HG03066 (cell line): ENCODE results near the gene SPRYD4.
"Not testable (repeated sequence)": the region's sequence is repeated elsewhere in the genome, so short reads cannot be mapped to it uniquely, and the experiment has no call there.

ENCODE experiments used
- ATAC-seq: cut with Tn5 transposase; IDR thresholded peaks from one replicate; pipeline ENCODE4 v1.9.1; 2021; ENCODE audit warnings: low read depth; ENCODE audit not compliant: unreplicated experiment

The SPRYD4 gene

DNA sequence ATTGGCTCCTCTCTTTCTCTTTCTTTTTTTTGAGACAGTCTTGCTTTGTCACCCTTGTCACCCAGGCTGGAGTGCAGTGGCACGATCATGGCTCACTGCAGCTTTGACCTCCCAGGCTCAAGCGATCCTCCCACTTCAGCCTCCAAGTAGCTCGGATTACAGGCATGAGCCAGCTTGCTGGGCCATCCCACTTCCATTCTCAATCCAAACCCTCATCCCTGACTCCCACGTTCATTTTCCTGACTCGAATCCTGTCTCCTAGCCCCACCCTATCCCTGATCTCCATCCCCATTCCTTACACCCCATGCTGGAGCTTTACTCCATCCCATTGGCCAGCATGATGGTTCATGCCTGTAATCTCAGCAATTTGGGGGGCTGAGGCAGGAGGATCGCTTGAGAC is 7.8 kb downstream of the SPRYD4 start:
- ATAC-seq, result no peak

DNA sequence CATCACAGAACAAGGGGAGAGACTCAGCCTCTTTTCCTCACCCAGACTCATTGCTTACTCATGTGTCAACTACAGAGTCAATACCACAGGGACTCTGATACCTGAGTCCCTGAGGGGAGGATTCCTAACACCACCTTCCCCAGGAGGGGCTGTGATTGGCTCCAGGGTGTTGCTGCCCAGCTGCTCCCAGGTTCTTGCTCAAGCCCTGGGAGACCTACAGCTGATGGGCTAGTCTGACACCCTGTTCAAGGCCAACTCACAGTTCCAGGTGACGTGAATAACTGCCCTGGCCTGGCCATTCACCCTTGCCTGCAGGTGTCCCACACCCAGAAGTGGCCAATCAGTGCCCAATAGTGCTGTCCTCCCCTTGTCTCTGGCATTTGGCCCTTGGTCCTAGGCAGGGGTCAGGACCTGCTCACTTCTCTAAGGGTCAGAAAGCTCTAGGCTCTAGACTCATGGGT is 8.6 kb downstream of the SPRYD4 start:
- ATAC-seq, result no peak

- no peak for ATAC-seq
These were observed 9.3 kb downstream of the SPRYD4 start for GRCh38 chr12:56477521-56478225.

GRCh38 chr12:56479625-56480024 is 11.2 kb downstream of the SPRYD4 start:
- no peak for ATAC-seq

DNA sequence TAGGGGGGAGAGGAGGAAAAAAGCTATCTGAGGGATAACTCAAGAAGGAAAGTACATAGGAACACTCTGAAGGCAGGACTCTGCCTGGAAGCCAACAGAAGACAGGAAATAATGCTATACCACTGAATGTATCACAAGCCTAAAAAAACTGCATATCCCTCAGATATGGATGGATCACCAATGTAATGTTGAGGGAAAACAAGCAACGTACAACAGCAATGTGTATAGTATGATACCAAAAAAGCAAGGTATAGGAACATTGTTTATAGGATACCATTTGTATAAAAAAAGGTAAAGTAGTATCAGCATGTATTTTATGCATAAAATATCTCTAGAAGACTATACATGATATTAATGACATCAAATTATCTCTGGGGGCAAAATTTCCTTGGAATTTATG is 16.2 kb downstream of the SPRYD4 start:
- ATAC-seq, result no peak

DNA sequence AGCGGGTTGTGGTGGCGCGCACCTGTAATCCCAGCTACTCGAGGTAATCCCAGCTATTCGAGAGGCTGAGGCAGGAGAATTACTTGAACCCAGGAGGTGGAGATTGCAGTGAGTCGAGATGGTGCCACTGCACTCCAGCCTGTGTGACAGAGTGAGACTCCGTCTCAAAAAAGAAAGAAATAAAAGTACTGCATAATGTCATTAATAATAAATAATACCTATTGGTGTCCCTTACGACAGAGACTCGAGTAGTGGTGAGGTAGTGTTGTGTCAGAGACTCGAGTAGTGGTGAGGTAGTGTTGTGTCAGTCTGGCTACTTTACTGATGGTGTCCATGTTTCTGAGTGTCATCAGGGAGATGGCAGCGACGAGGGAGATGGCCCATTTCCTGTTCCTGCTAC is 18.3 kb downstream of the SPRYD4 start:
- no peak for ATAC-seq

DNA sequence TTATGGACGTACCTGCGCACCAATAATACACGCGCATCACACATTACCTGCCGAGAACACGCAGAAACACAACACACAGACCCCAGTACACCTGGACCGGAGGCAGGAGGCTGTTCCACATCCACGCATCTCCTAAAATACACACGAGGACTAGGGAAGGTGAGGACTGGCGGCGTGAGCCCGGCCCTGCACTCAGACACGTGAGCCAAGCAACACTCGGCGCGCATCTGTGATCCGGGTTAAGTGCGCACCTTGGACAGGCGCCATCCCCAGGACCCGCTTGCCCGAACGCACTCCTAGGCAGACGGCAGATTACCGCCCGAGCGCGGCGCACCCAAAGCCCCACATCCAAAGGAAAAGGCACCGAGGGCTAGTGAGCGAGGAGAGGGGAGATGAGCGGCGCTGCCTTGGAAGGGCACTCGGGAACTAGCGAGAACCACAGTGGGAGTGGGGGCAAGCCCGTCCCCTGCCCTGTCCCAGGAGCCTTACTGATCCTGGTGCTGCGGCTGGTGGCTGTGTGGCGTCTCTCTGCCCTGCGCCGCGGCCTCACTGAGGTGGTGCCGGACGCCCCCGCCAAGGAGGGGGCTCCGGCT is 19.2 kb downstream of the SPRYD4 start:
- ATAC-seq, result no peak

DNA sequence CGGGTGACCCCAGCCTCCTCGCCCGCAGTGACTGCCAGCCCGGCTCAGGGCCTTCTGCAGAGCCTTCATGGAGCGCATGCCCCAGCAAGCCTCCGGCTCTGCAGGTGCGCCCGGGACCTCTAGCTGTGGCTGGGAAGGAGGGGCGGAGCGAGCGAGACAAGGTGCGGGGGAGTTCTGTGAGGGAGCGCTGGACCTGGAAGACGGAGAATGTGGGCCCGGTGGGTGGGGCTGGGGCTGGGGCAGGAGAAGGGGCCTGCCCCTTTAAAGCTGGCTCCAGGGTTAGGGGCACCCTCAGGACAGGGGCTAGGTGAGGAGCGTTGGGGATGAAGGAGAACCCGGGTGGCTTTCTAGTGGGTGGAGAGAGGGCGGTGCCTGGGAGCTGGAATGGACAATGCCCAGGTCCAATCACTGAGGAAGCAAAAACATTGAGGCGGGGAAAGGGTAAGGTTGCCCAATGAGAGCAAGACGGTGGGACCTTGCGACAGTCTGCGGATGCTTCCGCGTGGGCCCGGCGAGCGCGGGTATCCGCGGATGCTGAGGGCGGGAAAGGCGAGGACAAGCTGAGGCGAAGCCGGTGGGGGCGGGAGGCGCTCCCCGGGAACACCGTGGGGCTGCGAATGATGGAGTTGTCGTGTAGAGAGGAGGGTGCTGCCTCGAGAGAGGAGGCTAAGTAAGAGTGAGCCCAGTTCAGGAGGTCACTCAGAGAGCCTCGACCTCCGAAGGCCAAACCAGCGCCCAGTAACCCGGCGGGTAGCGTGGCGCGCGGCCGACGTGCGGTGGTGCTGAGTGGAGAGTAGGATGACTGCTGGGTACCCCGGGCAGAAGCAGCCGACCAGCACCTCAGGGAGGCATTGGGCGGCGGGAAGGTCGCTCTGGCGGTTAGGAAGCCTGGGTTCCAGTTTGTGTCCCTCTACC is 19.9 kb downstream of the SPRYD4 start, which contains the start of gene GLS2:
Gene GLS2, minus strand, starts transcription at position 121 of the 915 bp plus-strand sequence. Its CDS starts 43 bp downstream, at position 78.
- peak; percentile 93 for ATAC-seq

DNA sequence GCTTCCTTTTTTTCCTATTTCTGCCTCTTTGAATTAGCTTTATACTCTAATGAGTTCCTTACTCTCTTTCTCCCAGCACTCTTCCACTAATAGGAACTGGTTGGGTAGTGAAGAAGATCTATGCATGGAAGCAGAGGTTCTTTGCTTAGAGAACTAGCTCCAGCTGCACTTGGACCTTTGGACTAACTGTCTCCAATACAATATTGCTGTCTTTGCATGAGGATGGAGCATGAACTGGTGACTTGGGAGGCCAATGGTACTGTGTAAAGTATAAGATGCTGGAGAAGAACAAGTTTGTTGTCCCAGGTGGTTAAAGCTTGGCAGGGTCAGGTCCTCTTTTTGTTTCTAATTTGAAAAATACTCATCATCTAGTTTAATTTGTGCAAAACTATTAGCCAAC is 22.0 kb downstream of the SPRYD4 start:
- ATAC-seq, result no peak

- not testable (repeated sequence) for ATAC-seq
These were observed 25.2 kb downstream of the SPRYD4 start for GRCh38 chr12:56493409-56494105.

GRCh38 chr12:56494106-56494415 is 25.7 kb downstream of the SPRYD4 start:
- ATAC-seq, result not testable (repeated sequence)

GRCh38 chr12:56494481-56494880 is 26.1 kb downstream of the SPRYD4 start:
- not testable (repeated sequence) for ATAC-seq

GRCh38 chr12:56496704-56497103 is 28.3 kb downstream of the SPRYD4 start:
- ATAC-seq, result not testable (repeated sequence)

DNA sequence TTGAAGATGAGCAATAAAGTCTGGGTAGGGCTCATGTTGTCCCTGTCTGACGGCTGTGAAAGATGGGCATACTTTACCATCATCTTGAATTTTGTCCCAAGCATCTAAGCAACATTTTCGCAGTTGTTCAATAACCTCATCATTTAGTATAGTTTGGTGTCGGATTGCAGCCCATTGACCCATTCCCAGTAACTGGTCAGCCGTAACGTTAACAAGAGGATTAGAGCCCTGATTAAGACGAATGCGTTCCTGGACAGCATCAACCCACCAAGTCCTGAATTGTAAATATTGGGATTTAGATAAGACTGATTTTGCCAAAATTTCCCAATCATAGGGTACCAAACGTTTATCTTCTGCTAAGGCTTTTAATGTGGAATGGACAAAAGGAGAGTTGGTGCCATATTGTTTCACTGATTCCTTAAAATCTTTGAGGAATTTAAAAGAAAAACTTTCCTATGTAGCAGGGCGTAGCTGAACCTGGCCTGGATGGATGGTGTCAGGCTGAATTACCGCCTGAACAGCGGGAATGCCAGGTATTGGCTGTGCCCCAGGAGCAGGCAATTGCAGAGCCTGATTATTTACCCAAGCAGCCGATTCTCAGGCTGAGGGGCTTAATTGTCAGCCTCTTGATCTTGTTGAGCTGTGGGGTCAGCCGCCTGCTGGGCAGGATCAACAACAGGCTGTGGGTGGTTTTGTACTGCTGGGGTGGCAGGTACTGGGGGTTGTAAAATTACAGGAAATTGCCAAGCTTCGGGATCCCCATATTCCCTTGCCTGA is 29.9 kb downstream of the SPRYD4 start:
- not testable (repeated sequence) for ATAC-seq

DNA sequence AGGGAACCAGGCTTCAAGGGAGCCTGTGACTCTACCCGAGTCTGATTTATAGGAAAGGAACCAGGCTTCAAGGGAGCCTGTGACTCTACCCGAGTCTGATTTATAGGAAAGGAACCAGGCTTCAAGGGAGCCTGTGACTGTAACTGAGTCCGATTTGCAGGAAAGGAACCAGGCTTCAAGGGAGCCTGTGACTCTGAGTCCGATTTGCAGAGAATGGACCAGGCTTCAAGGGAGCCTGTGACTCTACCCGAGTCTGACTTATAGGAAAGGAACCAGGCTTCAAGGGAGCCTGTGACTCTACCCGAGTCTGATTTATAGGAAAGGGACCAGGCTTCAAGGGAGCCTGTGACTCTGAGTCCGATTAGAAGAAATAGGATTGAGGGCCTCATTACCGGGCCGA is 31.1 kb downstream of the SPRYD4 start:
- ATAC-seq, result not testable (repeated sequence)

- not testable (repeated sequence) for ATAC-seq
These were observed 31.5 kb downstream of the SPRYD4 start for GRCh38 chr12:56499879-56500278.

DNA sequence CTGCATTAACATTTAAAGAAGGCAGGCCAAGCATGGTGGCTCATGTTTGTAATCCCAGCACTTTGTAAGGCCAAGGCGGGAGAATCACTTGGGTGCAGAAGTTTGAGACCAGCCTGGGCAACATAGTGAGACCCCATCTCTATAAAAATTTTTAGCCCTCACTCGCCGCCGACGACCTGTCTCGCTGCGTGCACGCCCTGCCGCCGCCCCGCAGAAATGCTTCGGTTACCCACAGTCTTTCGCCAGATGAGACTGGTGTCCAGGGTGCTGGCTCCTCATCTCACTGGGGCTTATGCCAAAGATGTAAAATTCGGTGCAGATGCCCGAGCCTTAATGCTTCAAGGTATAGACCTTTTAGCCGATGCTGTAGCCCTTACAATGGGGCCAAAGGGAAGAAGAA is 42.4 kb downstream of the SPRYD4 start:
- ATAC-seq, result no peak

- not testable (repeated sequence) for ATAC-seq
These were observed 45.6 kb downstream of the SPRYD4 start for GRCh38 chr12:56514014-56514318.

- ATAC-seq, result no peak
These were observed 49.5 kb downstream of the SPRYD4 start for GRCh38 chr12:56517854-56518253.

DNA sequence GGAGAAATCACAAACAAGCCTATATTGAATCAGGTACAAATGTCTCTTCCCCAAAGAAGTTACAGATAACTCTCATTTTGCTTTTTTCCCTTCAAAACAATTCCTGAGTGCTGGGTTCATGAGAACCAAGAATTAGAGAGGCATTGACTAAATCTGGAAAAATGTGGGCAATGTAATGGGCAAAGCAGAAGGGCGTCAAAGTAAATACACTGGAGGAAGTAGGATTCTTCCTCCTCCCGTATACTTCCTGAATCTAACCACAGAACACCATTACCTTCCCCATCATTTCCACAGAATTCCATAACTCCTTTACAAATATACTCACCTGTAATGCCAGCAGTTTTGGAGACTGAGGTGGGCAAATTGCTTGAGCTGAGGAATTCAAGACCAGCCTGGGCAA is 50.2 kb downstream of the SPRYD4 start:
- no peak for ATAC-seq
